ENCODE data around the gene ZNF83. TPM values are rescaled to one million over a fixed set of nuclear protein-coding genes. Genes with fewer than 3 reads are reported as not detected.
"Not testable (repeated sequence)": the region's sequence is repeated elsewhere in the genome, so short reads cannot be mapped to it uniquely, and the experiment has no call there.

Gene ZNF83
- polyA plus RNA-seq, 1 donor from 2014 or later = 69.3 TPM

DNA sequence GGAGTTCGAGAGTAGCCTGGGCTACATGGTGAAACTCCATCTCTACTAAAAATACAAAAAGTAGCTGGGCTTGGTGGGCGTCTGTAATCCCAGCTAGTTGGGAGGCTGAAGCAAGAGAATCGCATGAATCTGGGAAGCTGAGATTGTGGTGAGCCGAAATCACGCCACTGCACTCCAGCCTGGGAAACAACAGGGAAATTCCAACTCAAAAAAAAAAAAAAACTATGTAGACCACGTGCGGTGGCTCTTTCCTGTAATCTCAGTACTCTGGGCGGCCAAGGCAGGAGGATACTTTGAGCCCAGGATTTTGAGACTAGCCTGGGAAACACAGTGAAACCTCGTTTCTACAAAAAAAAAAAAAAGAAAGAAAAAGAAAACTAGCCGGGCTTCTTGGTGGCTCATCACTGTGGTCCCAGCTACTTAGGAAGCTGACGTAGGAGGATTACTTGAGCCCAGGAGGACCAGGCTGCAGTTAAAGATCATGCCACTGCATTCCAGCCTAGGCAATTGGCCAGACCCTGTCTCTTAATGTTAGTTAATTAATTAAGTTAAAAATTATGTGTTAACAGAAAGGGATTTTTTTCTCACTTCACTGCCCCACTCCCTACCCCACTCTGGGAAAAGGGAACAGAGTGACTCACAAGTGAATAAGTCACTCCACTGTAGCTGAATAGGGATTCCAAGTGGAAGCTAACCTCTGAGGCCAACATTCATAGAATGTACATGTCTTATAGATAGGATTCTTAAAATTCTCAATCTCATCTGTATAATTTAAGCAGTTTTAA, 2.2 kb downstream of the ZNF83 start:
- H4K20me1 ChIP-seq (ENCODE audit: insufficient read depth) = no peaks in the 10 kb centered on the region
- H3K79me2 ChIP-seq (replicated peaks; ENCODE audit: insufficient read depth, low read length) = no peaks in the 10 kb centered on the region
- no peaks in the 10 kb centered on the region for H3K9me2 ChIP-seq (ENCODE audit: insufficient read depth, low read length)
- H3K36me3 ChIP-seq (ENCODE audit: insufficient read depth, low read length) = no peaks in the 10 kb centered on the region
- TF ChIP-seq MXI1 (conservative IDR thresholded peaks at IDR 0.05; ENCODE audit: poor library complexity, severe bottlenecking) = no peak
- TF ChIP-seq, protein P1, sequence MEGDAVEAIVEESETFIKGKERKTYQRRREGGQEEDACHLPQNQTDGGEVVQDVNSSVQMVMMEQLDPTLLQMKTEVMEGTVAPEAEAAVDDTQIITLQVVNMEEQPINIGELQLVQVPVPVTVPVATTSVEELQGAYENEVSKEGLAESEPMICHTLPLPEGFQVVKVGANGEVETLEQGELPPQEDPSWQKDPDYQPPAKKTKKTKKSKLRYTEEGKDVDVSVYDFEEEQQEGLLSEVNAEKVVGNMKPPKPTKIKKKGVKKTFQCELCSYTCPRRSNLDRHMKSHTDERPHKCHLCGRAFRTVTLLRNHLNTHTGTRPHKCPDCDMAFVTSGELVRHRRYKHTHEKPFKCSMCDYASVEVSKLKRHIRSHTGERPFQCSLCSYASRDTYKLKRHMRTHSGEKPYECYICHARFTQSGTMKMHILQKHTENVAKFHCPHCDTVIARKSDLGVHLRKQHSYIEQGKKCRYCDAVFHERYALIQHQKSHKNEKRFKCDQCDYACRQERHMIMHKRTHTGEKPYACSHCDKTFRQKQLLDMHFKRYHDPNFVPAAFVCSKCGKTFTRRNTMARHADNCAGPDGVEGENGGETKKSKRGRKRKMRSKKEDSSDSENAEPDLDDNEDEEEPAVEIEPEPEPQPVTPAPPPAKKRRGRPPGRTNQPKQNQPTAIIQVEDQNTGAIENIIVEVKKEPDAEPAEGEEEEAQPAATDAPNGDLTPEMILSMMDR (IDR thresholded peaks at IDR 0.05; ENCODE audit: poor library complexity, severe bottlenecking) = no peak
- no peak for TF ChIP-seq TAF1 (IDR thresholded peaks at IDR 0.05; ENCODE audit: low read depth)
- no peak for TF ChIP-seq SMC3 (conservative IDR thresholded peaks at IDR 0.05; ENCODE audit: poor library complexity)
- TF ChIP-seq, protein P2, sequence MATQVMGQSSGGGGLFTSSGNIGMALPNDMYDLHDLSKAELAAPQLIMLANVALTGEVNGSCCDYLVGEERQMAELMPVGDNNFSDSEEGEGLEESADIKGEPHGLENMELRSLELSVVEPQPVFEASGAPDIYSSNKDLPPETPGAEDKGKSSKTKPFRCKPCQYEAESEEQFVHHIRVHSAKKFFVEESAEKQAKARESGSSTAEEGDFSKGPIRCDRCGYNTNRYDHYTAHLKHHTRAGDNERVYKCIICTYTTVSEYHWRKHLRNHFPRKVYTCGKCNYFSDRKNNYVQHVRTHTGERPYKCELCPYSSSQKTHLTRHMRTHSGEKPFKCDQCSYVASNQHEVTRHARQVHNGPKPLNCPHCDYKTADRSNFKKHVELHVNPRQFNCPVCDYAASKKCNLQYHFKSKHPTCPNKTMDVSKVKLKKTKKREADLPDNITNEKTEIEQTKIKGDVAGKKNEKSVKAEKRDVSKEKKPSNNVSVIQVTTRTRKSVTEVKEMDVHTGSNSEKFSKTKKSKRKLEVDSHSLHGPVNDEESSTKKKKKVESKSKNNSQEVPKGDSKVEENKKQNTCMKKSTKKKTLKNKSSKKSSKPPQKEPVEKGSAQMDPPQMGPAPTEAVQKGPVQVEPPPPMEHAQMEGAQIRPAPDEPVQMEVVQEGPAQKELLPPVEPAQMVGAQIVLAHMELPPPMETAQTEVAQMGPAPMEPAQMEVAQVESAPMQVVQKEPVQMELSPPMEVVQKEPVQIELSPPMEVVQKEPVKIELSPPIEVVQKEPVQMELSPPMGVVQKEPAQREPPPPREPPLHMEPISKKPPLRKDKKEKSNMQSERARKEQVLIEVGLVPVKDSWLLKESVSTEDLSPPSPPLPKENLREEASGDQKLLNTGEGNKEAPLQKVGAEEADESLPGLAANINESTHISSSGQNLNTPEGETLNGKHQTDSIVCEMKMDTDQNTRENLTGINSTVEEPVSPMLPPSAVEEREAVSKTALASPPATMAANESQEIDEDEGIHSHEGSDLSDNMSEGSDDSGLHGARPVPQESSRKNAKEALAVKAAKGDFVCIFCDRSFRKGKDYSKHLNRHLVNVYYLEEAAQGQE (IDR thresholded peaks at IDR 0.05; ENCODE audit: borderline replicate concordance) = no peak
- no peak for TF ChIP-seq POLR2AphosphoS5 (IDR thresholded peaks at IDR 0.05)
- TF ChIP-seq EP300 (conservative IDR thresholded peaks at IDR 0.05; ENCODE audit: poor library complexity, severe bottlenecking) = no peak
- TF ChIP-seq RAD21 (conservative IDR thresholded peaks at IDR 0.05) = no peak
- TF ChIP-seq EZH2 (IDR thresholded peaks at IDR 0.05; ENCODE audit: borderline replicate concordance, insufficient read depth, low read length, poor library complexity, severe bottlenecking) = no peak
- no peaks in the 10 kb centered on the region for H3K9me3 ChIP-seq (ENCODE audit: low read length)
- no peak overlapping the region for H3K27ac ChIP-seq (ENCODE audit: low read length)
- no peak overlapping the region for H3K4me3 ChIP-seq (ENCODE audit: low read length)
- no peaks in the 10 kb centered on the region for H3F3A ChIP-seq (ENCODE audit: insufficient read depth, low read length, poor library complexity, severe bottlenecking)
- no peak overlapping the region for H3K4me2 ChIP-seq (ENCODE audit: low read length)
- H3K9ac ChIP-seq (ENCODE audit: low read length) = no peak overlapping the region
- no peak overlapping the region for H2AFZ ChIP-seq (ENCODE audit: low read depth, low read length)
- H3K27me3 ChIP-seq (ENCODE audit: insufficient read depth, low read depth, low read length) = no peaks in the 10 kb centered on the region

DNA sequence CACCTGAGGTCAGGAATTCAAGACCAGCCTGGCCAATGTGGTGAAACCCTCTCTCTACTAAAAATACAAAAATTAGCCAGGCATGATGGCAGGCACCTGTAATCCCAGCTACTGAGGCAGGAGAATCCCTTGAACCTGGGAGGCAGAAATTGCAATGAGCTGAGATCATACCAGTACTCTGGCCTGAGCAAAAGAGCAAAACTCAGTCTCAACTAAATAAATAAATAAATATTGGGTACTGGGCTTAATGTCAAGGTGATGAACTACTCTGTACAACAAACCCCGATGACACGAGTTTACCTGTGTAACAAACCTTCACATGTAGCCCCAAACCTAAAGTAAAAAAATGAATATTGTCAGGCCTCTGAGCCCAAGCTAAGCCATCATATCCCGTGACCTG, 10.7 kb downstream of the ZNF83 start:
- not testable (repeated sequence) for H4K20me1 ChIP-seq (ENCODE audit: insufficient read depth); H3K9ac ChIP-seq (ENCODE audit: low read length); H3K79me2 ChIP-seq (replicated peaks; ENCODE audit: insufficient read depth, low read length); H3K4me3 ChIP-seq (ENCODE audit: low read length); H3K27me3 ChIP-seq (ENCODE audit: insufficient read depth, low read depth, low read length); H3K36me3 ChIP-seq (ENCODE audit: insufficient read depth, low read length); H3K27ac ChIP-seq (ENCODE audit: low read length); H2AFZ ChIP-seq (ENCODE audit: low read depth, low read length); H3K9me3 ChIP-seq (ENCODE audit: low read length); H3K9me2 ChIP-seq (ENCODE audit: insufficient read depth, low read length); H3K4me2 ChIP-seq (ENCODE audit: low read length); H3F3A ChIP-seq (ENCODE audit: insufficient read depth, low read length, poor library complexity, severe bottlenecking)

Measured in neural cell (in vitro differentiated cells).